K562 (cell line): ENCODE data around the gene VILL. TPM values are rescaled to one million over a fixed set of nuclear protein-coding genes. Genes with fewer than 3 reads are reported as not detected.

Source experiments
- CEBPG ChIP-seq, 3 experiments: fragments of 200-800 bp in 1 of 3; sonication (Bioruptor generic) in 1 of 3; sonication (generic) in 1 of 3; formaldehyde crosslinking in 1 of 3; IDR thresholded peaks in 2 of 3; conservative IDR thresholded peaks in 1 of 3; 2 replicates each; pipeline versions ENCODE4 v1.6.1 to v1.8.0; 2016 to 2022; ENCODE audit warnings: missing compliant biosample characterization in 2 of 3, missing genetic modification characterization in 2 of 3, mild to moderate bottlenecking in 1 of 3, missing genetic modification reagents in 1 of 3
- DMBX1 ChIP-seq: fragments of 250-450 bp; sonication (Bioruptor Pico); IDR thresholded peaks from 2 replicates; pipeline ENCODE4 v1.8.0; 2022; ENCODE audit warnings: inconsistent platforms, mild to moderate bottlenecking, moderate library complexity, borderline replicate concordance
- HDAC6 ChIP-seq: IDR thresholded peaks from 2 replicates; pipeline ENCODE4 v1.6.1; 2012; ENCODE audit warnings: low read depth, mild to moderate bottlenecking, control low read depth, inconsistent platforms, low read length, moderate library complexity
- HMG20A ChIP-seq: fragments of 450-650 bp; formaldehyde crosslinking; conservative IDR thresholded peaks from 2 replicates; pipeline ENCODE4 v1.4.0; 2020; ENCODE audit warnings: mild to moderate bottlenecking, mixed read lengths
- HNRNPLL ChIP-seq: fragments of 200-400 bp; formaldehyde crosslinking; IDR thresholded peaks from 2 replicates; pipeline ENCODE4 v1.6.1; 2017; ENCODE audit warnings: low read length, low read depth, mild to moderate bottlenecking; ENCODE audit not compliant: poor library complexity, severe bottlenecking
- RBM39 ChIP-seq: fragments of 200-400 bp; formaldehyde crosslinking; optimal IDR thresholded peaks from 2 replicates; pipeline ENCODE3; 2018; ENCODE audit warnings: low read depth, low read length
- ZNF766 ChIP-seq: fragments of 200-800 bp; sonication (Bioruptor generic); conservative IDR thresholded peaks from 2 replicates; pipeline ENCODE4 v1.6.1; 2016; ENCODE audit warnings: missing genetic modification characterization, missing compliant biosample characterization
- polyA plus RNA-seq, 8 experiments: library from polyadenylated mRNA; depleted of rRNA in 4 of 8; stranded (reverse) in 5 of 8; unstranded in 3 of 8; fragments of >200 nt; fragmentation: Nextera tagmentation in 2 of 8; fragmentation: Illumina TruSeq in 1 of 8; extraction: Ambion mirVana in 2 of 8; extraction: Trizol in 1 of 8; gene quantifications; 2 replicates each; pipeline versions ENCODE4 v1.2.1 to v1.2.3, GENCODE V29; 2011 to 2014; ENCODE audit warnings: inconsistent platforms in 1 of 8, missing spikeins in 1 of 8
- total RNA-seq, 7 experiments: library from RNA; depleted of rRNA in 6 of 7; stranded (reverse); fragments of >200 nt in 6 of 7; fragmentation: Illumina TruSeq in 2 of 7; extraction: Trizol in 2 of 7; gene quantifications; 2 replicates each; pipeline versions ENCODE4 v1.2.1 to v1.2.3, GENCODE V29; 2011 to 2021; ENCODE audit warnings: low replicate concordance in 1 of 7
- TF ChIP-seq, protein P1 (sequence below), 2 experiments: fragments of 450-650 bp; formaldehyde crosslinking in 1 of 2; IDR thresholded peaks; 2 replicates each; pipeline versions ENCODE4 v1.4.0 to v1.6.1; 2014 to 2020; ENCODE audit warnings: mild to moderate bottlenecking in 2 of 2, borderline replicate concordance in 1 of 2, low read depth in 1 of 2
- TF ChIP-seq, protein P2 (sequence below): fragments of 450-650 bp; IDR thresholded peaks from 2 replicates; pipeline ENCODE4 v1.7.1; 2018; ENCODE audit warnings: mild to moderate bottlenecking, low read depth; ENCODE audit not compliant: partially characterized antibody
- TF ChIP-seq, protein P3 (sequence below): fragments of 250-450 bp; sonication (Bioruptor Pico); IDR thresholded peaks from 2 replicates; pipeline ENCODE4 v1.6.1; 2021; ENCODE audit warnings: mild to moderate bottlenecking
- TF ChIP-seq, protein P4 (sequence below): fragments of 450-650 bp; formaldehyde crosslinking; IDR thresholded peaks from 2 replicates; pipeline ENCODE4 v1.4.0; 2020; ENCODE audit warnings: mild to moderate bottlenecking, mixed read lengths

VILL gene
- total and polyA plus RNA-seq, 9 of the 15 experiments (the other 6 are each of a cell fraction or from before 2014, with no cell fraction given): 0.11 to 16.0 (median 8.8) TPM

DNA sequence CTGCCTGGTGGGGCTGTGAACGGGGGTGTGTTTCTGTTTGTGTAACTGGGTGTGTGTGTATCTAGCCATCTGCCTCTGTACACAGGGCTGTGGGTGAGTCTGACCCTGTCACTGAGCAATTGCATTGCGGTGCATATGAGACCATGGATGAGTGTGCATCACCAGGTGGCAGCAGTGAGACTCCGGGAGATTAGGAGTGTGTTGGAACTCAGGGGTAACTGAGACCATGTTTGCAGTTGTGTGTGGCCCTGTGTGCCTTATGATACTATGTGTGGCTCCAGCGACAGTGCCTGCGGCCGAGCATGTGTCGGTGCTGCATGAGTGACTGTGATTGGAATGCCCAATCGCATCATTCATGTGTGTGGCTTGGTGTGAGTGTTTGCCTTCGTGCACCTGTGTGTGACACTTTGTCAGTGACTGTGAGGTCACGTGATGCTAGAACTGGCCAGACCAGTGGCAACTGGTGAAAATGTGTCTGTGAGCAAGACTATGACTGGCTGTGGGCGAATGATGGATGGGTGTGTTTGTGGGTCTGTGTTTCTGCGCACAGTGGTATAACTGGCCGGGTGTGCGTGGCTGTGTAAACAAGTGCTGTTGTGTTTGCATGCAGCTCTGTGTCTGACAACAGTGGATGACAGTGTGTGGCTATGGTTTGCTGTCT is 14.0 kb downstream of the VILL start (continued):
- TF ChIP-seq, protein P1, sequence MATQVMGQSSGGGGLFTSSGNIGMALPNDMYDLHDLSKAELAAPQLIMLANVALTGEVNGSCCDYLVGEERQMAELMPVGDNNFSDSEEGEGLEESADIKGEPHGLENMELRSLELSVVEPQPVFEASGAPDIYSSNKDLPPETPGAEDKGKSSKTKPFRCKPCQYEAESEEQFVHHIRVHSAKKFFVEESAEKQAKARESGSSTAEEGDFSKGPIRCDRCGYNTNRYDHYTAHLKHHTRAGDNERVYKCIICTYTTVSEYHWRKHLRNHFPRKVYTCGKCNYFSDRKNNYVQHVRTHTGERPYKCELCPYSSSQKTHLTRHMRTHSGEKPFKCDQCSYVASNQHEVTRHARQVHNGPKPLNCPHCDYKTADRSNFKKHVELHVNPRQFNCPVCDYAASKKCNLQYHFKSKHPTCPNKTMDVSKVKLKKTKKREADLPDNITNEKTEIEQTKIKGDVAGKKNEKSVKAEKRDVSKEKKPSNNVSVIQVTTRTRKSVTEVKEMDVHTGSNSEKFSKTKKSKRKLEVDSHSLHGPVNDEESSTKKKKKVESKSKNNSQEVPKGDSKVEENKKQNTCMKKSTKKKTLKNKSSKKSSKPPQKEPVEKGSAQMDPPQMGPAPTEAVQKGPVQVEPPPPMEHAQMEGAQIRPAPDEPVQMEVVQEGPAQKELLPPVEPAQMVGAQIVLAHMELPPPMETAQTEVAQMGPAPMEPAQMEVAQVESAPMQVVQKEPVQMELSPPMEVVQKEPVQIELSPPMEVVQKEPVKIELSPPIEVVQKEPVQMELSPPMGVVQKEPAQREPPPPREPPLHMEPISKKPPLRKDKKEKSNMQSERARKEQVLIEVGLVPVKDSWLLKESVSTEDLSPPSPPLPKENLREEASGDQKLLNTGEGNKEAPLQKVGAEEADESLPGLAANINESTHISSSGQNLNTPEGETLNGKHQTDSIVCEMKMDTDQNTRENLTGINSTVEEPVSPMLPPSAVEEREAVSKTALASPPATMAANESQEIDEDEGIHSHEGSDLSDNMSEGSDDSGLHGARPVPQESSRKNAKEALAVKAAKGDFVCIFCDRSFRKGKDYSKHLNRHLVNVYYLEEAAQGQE (IDR thresholded peaks at IDR 0.05; ENCODE audit: borderline replicate concordance): peak; percentile 78
- TF ChIP-seq, protein P1 (CRISPR knock-in tag; IDR thresholded peaks at IDR 0.05; ENCODE audit: low read depth): no peak
- TF ChIP-seq RBM39: no peak
- TF ChIP-seq ZNF766 (CRISPR knock-in tag): no peak
- no peak for TF ChIP-seq HDAC6
- TF ChIP-seq DMBX1 (CRISPR knock-in tag): no peak
- TF ChIP-seq HNRNPLL: peak; percentile 15
- TF ChIP-seq HMG20A (CRISPR knock-in tag): no peak
- TF ChIP-seq CEBPG (CRISPR knock-in tag; IDR thresholded peaks at IDR 0.05): 0 out of 2 replicates have a peak, but pooled peaks have one; percentile 54
- TF ChIP-seq CEBPG (tag; conservative IDR thresholded peaks at IDR 0.05 in 1 of 2, IDR thresholded peaks at IDR 0.05 in 1 of 2): no peak
- TF ChIP-seq, protein P2, sequence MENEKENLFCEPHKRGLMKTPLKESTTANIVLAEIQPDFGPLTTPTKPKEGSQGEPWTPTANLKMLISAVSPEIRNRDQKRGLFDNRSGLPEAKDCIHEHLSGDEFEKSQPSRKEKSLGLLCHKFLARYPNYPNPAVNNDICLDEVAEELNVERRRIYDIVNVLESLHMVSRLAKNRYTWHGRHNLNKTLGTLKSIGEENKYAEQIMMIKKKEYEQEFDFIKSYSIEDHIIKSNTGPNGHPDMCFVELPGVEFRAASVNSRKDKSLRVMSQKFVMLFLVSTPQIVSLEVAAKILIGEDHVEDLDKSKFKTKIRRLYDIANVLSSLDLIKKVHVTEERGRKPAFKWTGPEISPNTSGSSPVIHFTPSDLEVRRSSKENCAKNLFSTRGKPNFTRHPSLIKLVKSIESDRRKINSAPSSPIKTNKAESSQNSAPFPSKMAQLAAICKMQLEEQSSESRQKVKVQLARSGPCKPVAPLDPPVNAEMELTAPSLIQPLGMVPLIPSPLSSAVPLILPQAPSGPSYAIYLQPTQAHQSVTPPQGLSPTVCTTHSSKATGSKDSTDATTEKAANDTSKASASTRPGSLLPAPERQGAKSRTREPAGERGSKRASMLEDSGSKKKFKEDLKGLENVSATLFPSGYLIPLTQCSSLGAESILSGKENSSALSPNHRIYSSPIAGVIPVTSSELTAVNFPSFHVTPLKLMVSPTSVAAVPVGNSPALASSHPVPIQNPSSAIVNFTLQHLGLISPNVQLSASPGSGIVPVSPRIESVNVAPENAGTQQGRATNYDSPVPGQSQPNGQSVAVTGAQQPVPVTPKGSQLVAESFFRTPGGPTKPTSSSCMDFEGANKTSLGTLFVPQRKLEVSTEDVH: no peak
- TF ChIP-seq, protein P3, sequence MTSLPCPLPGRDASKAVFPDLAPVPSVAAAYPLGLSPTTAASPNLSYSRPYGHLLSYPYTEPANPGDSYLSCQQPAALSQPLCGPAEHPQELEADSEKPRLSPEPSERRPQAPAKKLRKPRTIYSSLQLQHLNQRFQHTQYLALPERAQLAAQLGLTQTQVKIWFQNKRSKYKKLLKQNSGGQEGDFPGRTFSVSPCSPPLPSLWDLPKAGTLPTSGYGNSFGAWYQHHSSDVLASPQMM (CRISPR knock-in tag): no peak
- TF ChIP-seq, protein P4, sequence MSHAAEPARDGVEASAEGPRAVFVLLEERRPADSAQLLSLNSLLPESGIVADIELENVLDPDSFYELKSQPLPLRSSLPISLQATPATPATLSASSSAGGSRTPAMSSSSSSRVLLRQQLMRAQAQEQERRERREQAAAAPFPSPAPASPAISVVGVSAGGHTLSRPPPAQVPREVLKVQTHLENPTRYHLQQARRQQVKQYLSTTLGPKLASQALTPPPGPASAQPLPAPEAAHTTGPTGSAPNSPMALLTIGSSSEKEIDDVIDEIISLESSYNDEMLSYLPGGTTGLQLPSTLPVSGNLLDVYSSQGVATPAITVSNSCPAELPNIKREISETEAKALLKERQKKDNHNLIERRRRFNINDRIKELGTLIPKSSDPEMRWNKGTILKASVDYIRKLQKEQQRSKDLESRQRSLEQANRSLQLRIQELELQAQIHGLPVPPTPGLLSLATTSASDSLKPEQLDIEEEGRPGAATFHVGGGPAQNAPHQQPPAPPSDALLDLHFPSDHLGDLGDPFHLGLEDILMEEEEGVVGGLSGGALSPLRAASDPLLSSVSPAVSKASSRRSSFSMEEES (CRISPR knock-in tag): peak; percentile 84
